Spinal cord (tissue), 10 donors: ENCODE results near the gene CCDC191. TPM values are rescaled to one million over a fixed set of nuclear protein-coding genes. Genes with fewer than 3 reads are reported as not detected.

Experiments
- DNase-seq, 6 donors: peaks; one replicate each; pipeline versions ENCODE4 v3.0.0 to v3.0.0-alpha.2; 2013 to 2015; ENCODE audit warnings: low spot score in 6 of 6, low read depth in 4 of 6
- H3K27ac ChIP-seq: one replicate; pipeline ENCODE4 v1.5.1; 2013; ENCODE audit warnings: low read depth, low read length, control low read depth
- H3K27me3 ChIP-seq: one replicate; pipeline ENCODE4 v1.6.1; 2013; ENCODE audit warnings: low read length; ENCODE audit not compliant: control insufficient read depth, insufficient read depth
- H3K36me3 ChIP-seq: one replicate; pipeline ENCODE4 v1.6.1; 2013; ENCODE audit warnings: low read length; ENCODE audit not compliant: control insufficient read depth, insufficient read depth
- H3K4me1 ChIP-seq: one replicate; pipeline ENCODE4 v1.6.1; 2013; ENCODE audit warnings: low read length; ENCODE audit not compliant: control insufficient read depth, insufficient read depth
- H3K4me3 ChIP-seq: one replicate; pipeline ENCODE4 v1.5.1; 2013; ENCODE audit warnings: low read depth, low read length, control low read depth
- H3K9me3 ChIP-seq: one replicate; pipeline ENCODE4 v1.6.1; 2013; ENCODE audit warnings: low read length; ENCODE audit not compliant: control insufficient read depth, insufficient read depth
- WGBS: methylation state at CpG from one replicate; pipeline ENCODE4 v1.1.5; 2013; ENCODE audit warnings: missing lambda C conversion rate; ENCODE audit not compliant: insufficient coverage; 5-methylcytosine and 5-hydroxymethylcytosine counted together
- polyA plus RNA-seq, 2 donors: library from polyadenylated mRNA; unstranded; fragments of 120-200 nt; gene quantifications; one replicate each; pipeline ENCODE4 v1.2.1, GENCODE V29; 2013; ENCODE audit not compliant: insufficient read length in 2 of 2
- total RNA-seq, 2 donors: library from RNA; depleted of rRNA in 1 of 2; stranded (reverse); fragments of 120-200 nt in 1 of 2; fragments of >200 nt in 1 of 2; gene quantifications; one replicate each; pipeline versions ENCODE4 v1.2.3 to v1.2.4, GENCODE V29; 2013 to 2014
- donor health status: healthy.

Gene CCDC191
- total and polyA plus RNA-seq, 4 donors, result 5.6 to 13.3 (median 12.1) TPM

- Histone ChIP-seq H3K4me1 (no peaks in the 10 kb centered on the region), H3K9me3 (no peaks in the 10 kb centered on the region), H3K27ac (no peak overlapping the region), H3K27me3 (no peaks in the 10 kb centered on the region), H3K4me3 (no peak overlapping the region), H3K36me3 (peaks cover 17% of the 10 kb centered on the region)
- 100% methylated on average over 1 of the region's 4 CpGs for WGBS
- no peak for DNase-seq
Observed at GRCh38 chr3:114068336-114068735, 12.0 kb upstream of the CCDC191 start.

GRCh38 chr3:114067804-114068203, 11.5 kb upstream of the CCDC191 start:
- H3K36me3 ChIP-seq, result peaks cover 15% of the 10 kb centered on the region
- WGBS, result 100% methylated on average over 2 of the region's 4 CpGs

GRCh38 chr3:114060906-114061655, 4.8 kb upstream of the CCDC191 start:
- Histone ChIP-seq H3K27me3 (no peaks in the 10 kb centered on the region), H3K27ac (no peak overlapping the region), H3K36me3 (no peaks in the 10 kb centered on the region), H3K4me3 (no peak overlapping the region), H3K9me3 (no peaks in the 10 kb centered on the region), H3K4me1 (peaks cover 6% of the 10 kb centered on the region)
- DNase-seq, result no peak
- WGBS, result 97% methylated on average over 6 of the region's 8 CpGs

More at GRCh38 chr3:114067804-114068203, 11.5 kb upstream of the CCDC191 start:
- H3K27ac ChIP-seq, result no peak overlapping the region
- DNase-seq, result no peak
- no peak overlapping the region for H3K4me3 ChIP-seq
- H3K4me1 ChIP-seq, result no peaks in the 10 kb centered on the region
- no peaks in the 10 kb centered on the region for H3K9me3 ChIP-seq
- no peaks in the 10 kb centered on the region for H3K27me3 ChIP-seq

GRCh38 chr3:114058646-114059045, 2.3 kb upstream of the CCDC191 start:
- no peak for DNase-seq
- Histone ChIP-seq H3K27ac (no peak overlapping the region), H3K9me3 (no peaks in the 10 kb centered on the region), H3K36me3 (no peaks in the 10 kb centered on the region), H3K4me3 (no peak overlapping the region), H3K27me3 (no peaks in the 10 kb centered on the region), H3K4me1 (peaks cover 6% of the 10 kb centered on the region)
- 97% methylated on average over 4 of the region's 8 CpGs for WGBS

GRCh38 chr3:114057011-114057347, 653 bp upstream of the CCDC191 start:
- Histone ChIP-seq H3K9me3 (no peaks in the 10 kb centered on the region), H3K36me3 (no peaks in the 10 kb centered on the region), H3K27ac (peak overlapping the region; percentile 9), H3K27me3 (no peaks in the 10 kb centered on the region), H3K4me1 (peaks cover 6% of the 10 kb centered on the region), H3K4me3 (peak overlapping the region; percentile 69)
- no peak for DNase-seq
- 0% methylated on average over 8 of the region's 8 CpGs for WGBS

- H3K4me3 ChIP-seq, result no peak overlapping the region
- 100% methylated on average over 1 of the region's 2 CpGs for WGBS
- no peaks in the 10 kb centered on the region for H3K27me3 ChIP-seq
- H3K4me1 ChIP-seq, result peaks cover 3% of the 10 kb centered on the region
- no peak overlapping the region for H3K27ac ChIP-seq
- H3K36me3 ChIP-seq, result no peaks in the 10 kb centered on the region
- H3K9me3 ChIP-seq, result no peaks in the 10 kb centered on the region
- DNase-seq, result no peak
Observed at GRCh38 chr3:114052216-114052615, 4.1 kb downstream of the CCDC191 start.

GRCh38 chr3:114043205-114043604, 13.1 kb downstream of the CCDC191 start:
- Histone ChIP-seq H3K27me3 (no peaks in the 10 kb centered on the region), H3K9me3 (no peaks in the 10 kb centered on the region), H3K4me3 (no peak overlapping the region), H3K4me1 (no peaks in the 10 kb centered on the region), H3K36me3 (no peaks in the 10 kb centered on the region), H3K27ac (no peak overlapping the region)
- DNase-seq, result no peak

GRCh38 chr3:114035896-114036295, 20.4 kb downstream of the CCDC191 start:
- no peak for DNase-seq
- H3K4me3 ChIP-seq, result no peak overlapping the region
- WGBS, result 100% methylated on average over 1 of the region's 3 CpGs
- no peaks in the 10 kb centered on the region for H3K4me1 ChIP-seq
- no peaks in the 10 kb centered on the region for H3K36me3 ChIP-seq
- H3K27ac ChIP-seq, result no peak overlapping the region
- H3K9me3 ChIP-seq, result no peaks in the 10 kb centered on the region
- no peaks in the 10 kb centered on the region for H3K27me3 ChIP-seq

GRCh38 chr3:114034787-114035545, 21.4 kb downstream of the CCDC191 start:
- WGBS, result 88% methylated on average over 2 of the region's 5 CpGs
- no peaks in the 10 kb centered on the region for H3K9me3 ChIP-seq
- H3K27ac ChIP-seq, result no peak overlapping the region
- H3K4me3 ChIP-seq, result no peak overlapping the region
- no peaks in the 10 kb centered on the region for H3K27me3 ChIP-seq
- H3K36me3 ChIP-seq, result no peaks in the 10 kb centered on the region
- DNase-seq, result no peak
- no peaks in the 10 kb centered on the region for H3K4me1 ChIP-seq

GRCh38 chr3:114034211-114034610, 22.1 kb downstream of the CCDC191 start:
- no peaks in the 10 kb centered on the region for H3K9me3 ChIP-seq
- H3K4me3 ChIP-seq, result no peak overlapping the region
- no peak for DNase-seq
- no peak overlapping the region for H3K27ac ChIP-seq
- H3K4me1 ChIP-seq, result no peaks in the 10 kb centered on the region
- H3K36me3 ChIP-seq, result no peaks in the 10 kb centered on the region
- H3K27me3 ChIP-seq, result no peaks in the 10 kb centered on the region
